Nephron (organoid): Measurements from ENCODE around the gene BIRC7.
A peak's percentile ranks its signal among the peaks of the same experiment; 100 is the strongest.

Source experiments
- H3K27ac Mint-ChIP-seq, 3 experiments: 2 replicates each; pipeline ENCODE4 v1.8.0; 2020; ENCODE audit warnings: mixed read lengths in 3 of 3, mild to moderate bottlenecking in 2 of 3, moderate library complexity in 1 of 3
- H3K27me3 Mint-ChIP-seq: 2 replicates; pipeline ENCODE4 v1.8.0; 2021; ENCODE audit warnings: low read depth, mild to moderate bottlenecking, moderate library complexity, mixed read lengths
- H3K36me3 Mint-ChIP-seq: 2 replicates; pipeline ENCODE4 v1.8.0; 2020; ENCODE audit warnings: low read depth, mixed read lengths
- H3K4me1 Mint-ChIP-seq: 2 replicates; pipeline ENCODE4 v1.8.0; 2020; ENCODE audit warnings: mixed read lengths
- H3K4me3 Mint-ChIP-seq, 3 experiments: 2 replicates each; pipeline ENCODE4 v1.8.0; 2020; ENCODE audit warnings: mild to moderate bottlenecking in 3 of 3, mixed read lengths in 3 of 3, moderate library complexity in 2 of 3
- H3K9me3 Mint-ChIP-seq: 2 replicates; pipeline ENCODE4 v1.8.0; 2020; ENCODE audit warnings: mixed read lengths
- TF ChIP-seq, protein P1 (sequence below), 3 experiments: fragments of 200-600 bp; sonication (generic); IDR thresholded peaks; one replicate each; pipeline ENCODE4 v1.5.0; 2021; ENCODE audit warnings: antibody characterized with exemption in 3 of 3; ENCODE audit not compliant: unreplicated experiment in 3 of 3

BIRC7 gene

DNA sequence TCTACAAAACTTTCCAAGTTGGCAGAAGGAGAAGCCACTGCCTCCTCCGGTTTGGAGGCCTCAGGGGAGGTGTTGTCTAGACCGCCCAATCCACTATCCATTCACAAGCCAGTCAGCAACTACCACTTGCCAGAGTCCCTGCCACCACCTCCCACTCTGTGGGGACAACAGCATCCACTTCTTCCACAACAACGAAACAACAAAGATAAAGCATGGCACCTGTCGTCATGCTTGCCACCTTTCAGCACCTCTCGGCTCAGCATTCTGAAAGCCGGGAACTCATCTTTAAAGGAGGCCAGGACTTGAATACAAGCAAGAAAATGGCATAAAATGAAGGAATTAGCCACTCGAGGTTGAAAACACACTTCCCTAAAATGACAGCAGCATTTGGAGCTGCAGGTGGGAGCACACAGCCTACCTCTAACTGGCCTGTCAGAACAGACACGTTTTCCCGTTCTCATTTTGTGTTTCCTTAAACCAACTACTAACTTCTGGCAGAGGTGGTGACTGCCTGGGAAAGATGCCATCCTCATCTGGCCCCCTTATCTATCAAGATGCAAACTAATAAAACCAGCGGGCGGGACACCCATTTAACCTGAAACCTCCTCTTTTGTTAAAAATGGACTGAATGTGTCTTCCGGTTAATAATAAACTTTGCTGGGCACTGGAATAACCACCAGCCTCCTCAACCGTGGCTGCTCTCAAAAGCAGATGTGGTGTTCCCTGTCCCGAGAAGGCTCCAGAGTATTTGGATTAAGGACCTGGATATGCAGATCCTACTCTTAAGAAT is 41.5 kb upstream of the BIRC7 start:
- TF ChIP-seq, protein P1, sequence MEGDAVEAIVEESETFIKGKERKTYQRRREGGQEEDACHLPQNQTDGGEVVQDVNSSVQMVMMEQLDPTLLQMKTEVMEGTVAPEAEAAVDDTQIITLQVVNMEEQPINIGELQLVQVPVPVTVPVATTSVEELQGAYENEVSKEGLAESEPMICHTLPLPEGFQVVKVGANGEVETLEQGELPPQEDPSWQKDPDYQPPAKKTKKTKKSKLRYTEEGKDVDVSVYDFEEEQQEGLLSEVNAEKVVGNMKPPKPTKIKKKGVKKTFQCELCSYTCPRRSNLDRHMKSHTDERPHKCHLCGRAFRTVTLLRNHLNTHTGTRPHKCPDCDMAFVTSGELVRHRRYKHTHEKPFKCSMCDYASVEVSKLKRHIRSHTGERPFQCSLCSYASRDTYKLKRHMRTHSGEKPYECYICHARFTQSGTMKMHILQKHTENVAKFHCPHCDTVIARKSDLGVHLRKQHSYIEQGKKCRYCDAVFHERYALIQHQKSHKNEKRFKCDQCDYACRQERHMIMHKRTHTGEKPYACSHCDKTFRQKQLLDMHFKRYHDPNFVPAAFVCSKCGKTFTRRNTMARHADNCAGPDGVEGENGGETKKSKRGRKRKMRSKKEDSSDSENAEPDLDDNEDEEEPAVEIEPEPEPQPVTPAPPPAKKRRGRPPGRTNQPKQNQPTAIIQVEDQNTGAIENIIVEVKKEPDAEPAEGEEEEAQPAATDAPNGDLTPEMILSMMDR (IDR thresholded peaks at IDR 0.05; ENCODE audit: unreplicated experiment in 3 of 3): no peak
- Mint-ChIP-seq H3K4me1 (peaks cover 9% of the 10 kb centered on the region), H3K4me3 (no peak overlapping the region), H3K27me3 (peaks cover 4% of the 10 kb centered on the region), H3K36me3 (peaks cover 44% of the 10 kb centered on the region), H3K27ac (peak overlapping the region in 1 of 3 experiments; percentile 40), H3K9me3 (no peaks in the 10 kb centered on the region)

DNA sequence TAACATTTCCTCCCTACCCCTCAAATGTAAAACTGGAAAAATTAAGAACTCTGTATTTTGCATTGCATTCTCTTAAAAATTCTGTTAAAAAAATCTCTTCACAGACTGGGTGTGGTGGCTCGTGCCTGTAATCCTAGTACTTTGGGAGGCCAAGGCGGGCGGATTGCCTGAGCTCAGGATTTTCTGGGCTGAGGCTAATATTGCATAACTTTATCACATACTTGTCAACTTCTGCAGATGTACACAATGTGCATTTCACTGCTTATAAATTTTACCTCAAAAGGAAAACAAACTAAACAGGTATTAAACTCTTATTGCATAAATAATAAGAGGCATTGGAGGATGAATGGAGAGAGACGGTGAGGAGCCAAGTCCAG is 40.9 kb upstream of the BIRC7 start:
- Mint-ChIP-seq H3K4me3 (no peak overlapping the region), H3K27ac (no peak overlapping the region), H3K36me3 (peaks cover 44% of the 10 kb centered on the region), H3K4me1 (peaks cover 9% of the 10 kb centered on the region), H3K9me3 (no peaks in the 10 kb centered on the region), H3K27me3 (no peaks in the 10 kb centered on the region)
- TF ChIP-seq, protein P1 (IDR thresholded peaks at IDR 0.05; ENCODE audit: unreplicated experiment in 3 of 3): no peak

DNA sequence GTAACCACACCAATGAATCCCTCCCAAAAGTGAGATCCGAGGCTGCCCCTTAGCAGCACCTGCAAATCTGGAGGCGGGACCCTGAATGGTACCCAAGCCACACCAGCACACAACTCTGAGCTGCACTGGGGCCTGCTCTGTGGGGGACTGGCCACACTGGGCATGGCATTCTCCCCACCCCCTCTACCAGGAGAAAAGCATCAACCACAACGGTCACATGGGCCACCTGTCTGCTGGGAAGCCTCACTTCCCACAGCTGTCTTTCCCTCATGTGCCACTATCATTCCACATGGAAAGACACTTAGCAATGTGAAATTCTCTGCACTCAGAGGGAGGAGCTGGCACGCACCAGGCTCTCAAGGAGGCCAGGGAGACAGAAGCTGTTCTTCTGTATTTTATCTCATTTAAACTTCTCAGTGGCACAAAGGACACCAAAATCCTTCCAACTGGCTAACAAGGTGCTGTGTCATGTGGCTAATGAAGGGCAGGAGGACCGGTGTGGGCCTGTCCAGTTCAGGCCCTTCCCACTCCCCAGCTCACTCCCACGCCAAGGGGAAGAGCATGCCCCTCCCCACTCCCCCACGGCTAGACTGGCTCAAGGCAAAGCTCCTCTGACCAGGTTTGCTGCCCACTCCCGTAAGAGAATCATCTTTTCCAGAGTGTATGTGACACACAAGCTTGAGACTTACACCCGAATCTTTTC is 38.8 kb upstream of the BIRC7 start:
- H3K4me3 Mint-ChIP-seq: no peak overlapping the region
- H3K36me3 Mint-ChIP-seq: peaks cover 54% of the 10 kb centered on the region
- no peaks in the 10 kb centered on the region for H3K27me3 Mint-ChIP-seq
- peak overlapping the region in 1 of 3 experiments; percentile 59 for H3K27ac Mint-ChIP-seq
- TF ChIP-seq, protein P1 (IDR thresholded peaks at IDR 0.05; ENCODE audit: unreplicated experiment in 3 of 3): no peak
- H3K4me1 Mint-ChIP-seq: peaks cover 9% of the 10 kb centered on the region
- H3K9me3 Mint-ChIP-seq: no peaks in the 10 kb centered on the region

- H3K9me3 Mint-ChIP-seq: no peaks in the 10 kb centered on the region
- H3K4me3 Mint-ChIP-seq: no peak overlapping the region
- peaks cover 9% of the 10 kb centered on the region for H3K4me1 Mint-ChIP-seq
- H3K27ac Mint-ChIP-seq: no peak overlapping the region
- peaks cover 68% of the 10 kb centered on the region for H3K36me3 Mint-ChIP-seq
- TF ChIP-seq, protein P1 (IDR thresholded peaks at IDR 0.05; ENCODE audit: unreplicated experiment in 3 of 3): no peak
- H3K27me3 Mint-ChIP-seq: no peaks in the 10 kb centered on the region
These were observed 37.1 kb upstream of the BIRC7 start for GRCh38 chr20:63198606-63199005.

- no peaks in the 10 kb centered on the region for H3K9me3 Mint-ChIP-seq
- H3K4me1 Mint-ChIP-seq: peaks cover 9% of the 10 kb centered on the region
- TF ChIP-seq, protein P1 (IDR thresholded peaks at IDR 0.05; ENCODE audit: unreplicated experiment in 3 of 3): no peak
- no peak overlapping the region for H3K4me3 Mint-ChIP-seq
- H3K36me3 Mint-ChIP-seq: peaks cover 67% of the 10 kb centered on the region
- H3K27ac Mint-ChIP-seq: no peak overlapping the region
- no peaks in the 10 kb centered on the region for H3K27me3 Mint-ChIP-seq
These were observed 33.7 kb upstream of the BIRC7 start for GRCh38 chr20:63202021-63202420.
